ENCODE data around the gene DLEC1.
"Not testable (repeated sequence)": the region's sequence is repeated elsewhere in the genome, so short reads cannot be mapped to it uniquely, and the experiment has no call there.

DLEC1 gene

DNA sequence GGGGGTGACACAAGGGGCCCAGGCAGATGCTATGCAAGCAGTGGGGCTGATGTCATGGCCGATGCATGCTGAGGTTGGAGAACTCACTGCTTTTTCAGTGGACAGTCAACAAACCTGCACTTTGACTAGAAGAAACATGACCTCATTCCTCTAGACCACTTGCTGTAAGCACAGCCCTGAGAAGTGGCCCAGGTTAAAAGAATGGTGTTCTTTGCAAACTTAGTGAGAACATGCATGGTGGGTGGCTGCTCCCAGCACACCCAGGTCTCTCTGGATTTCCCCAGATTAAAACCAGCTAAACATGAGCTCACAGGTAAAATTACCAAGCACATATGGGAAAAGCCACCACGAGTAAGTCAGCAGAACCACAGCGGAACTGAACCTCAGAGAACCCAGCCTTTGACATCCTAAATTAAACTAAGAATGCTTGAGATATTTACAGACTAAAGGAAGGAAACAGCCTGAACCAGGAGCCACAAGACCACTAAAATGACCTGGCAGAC lies 15.5 kb downstream of the DLEC1 start:
- H3K27me3 ChIP-seq (replicated peaks; ENCODE audit: control insufficient read depth, insufficient read depth, low read length): no peaks in the 10 kb centered on the region
- TF ChIP-seq, protein P1, sequence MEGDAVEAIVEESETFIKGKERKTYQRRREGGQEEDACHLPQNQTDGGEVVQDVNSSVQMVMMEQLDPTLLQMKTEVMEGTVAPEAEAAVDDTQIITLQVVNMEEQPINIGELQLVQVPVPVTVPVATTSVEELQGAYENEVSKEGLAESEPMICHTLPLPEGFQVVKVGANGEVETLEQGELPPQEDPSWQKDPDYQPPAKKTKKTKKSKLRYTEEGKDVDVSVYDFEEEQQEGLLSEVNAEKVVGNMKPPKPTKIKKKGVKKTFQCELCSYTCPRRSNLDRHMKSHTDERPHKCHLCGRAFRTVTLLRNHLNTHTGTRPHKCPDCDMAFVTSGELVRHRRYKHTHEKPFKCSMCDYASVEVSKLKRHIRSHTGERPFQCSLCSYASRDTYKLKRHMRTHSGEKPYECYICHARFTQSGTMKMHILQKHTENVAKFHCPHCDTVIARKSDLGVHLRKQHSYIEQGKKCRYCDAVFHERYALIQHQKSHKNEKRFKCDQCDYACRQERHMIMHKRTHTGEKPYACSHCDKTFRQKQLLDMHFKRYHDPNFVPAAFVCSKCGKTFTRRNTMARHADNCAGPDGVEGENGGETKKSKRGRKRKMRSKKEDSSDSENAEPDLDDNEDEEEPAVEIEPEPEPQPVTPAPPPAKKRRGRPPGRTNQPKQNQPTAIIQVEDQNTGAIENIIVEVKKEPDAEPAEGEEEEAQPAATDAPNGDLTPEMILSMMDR (IDR thresholded peaks at IDR 0.05; ENCODE audit: insufficient read depth, low read length, poor library complexity, severe bottlenecking): no peak
- H3K4me3 ChIP-seq (replicated peaks; ENCODE audit: low read depth, low read length): no peak overlapping the region
- H3K36me3 ChIP-seq (ENCODE audit: control insufficient read depth, insufficient read depth, low read length): no peaks in the 10 kb centered on the region
- DNase-seq (ENCODE audit: extremely low read depth, insufficient read length): no peak

- TF ChIP-seq, protein P1 (IDR thresholded peaks at IDR 0.05; ENCODE audit: insufficient read depth, low read length, poor library complexity, severe bottlenecking): no peak
- Histone ChIP-seq H3K36me3 (ENCODE audit: control insufficient read depth, insufficient read depth, low read length) (no peaks in the 10 kb centered on the region), H3K4me3 (replicated peaks; ENCODE audit: low read depth, low read length) (no peak overlapping the region), H3K27me3 (replicated peaks; ENCODE audit: control insufficient read depth, insufficient read depth, low read length) (no peaks in the 10 kb centered on the region)
- no peak for DNase-seq (ENCODE audit: extremely low read depth, insufficient read length)
Observed at GRCh38 chr3:38059148-38059547, 20.1 kb downstream of the DLEC1 start.

DNA sequence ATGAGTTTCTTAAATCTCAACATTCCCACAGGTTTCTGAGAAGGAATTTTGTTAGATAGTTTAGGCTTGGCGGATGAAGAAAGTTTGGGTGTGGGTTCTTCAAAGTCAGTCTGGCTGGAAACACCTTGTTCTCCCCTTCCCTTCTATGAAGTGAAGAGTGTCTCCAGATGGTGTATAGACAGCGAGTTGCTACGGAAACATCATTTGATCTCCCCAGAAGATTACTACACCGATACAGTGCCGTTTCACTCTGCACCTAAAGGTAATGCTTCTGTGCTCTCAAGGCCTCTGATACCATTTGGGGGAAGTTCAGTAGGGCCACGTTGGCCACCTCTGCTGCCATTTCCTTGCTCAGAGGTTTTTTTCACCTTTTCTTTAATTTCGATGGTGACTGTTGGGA lies 20.6 kb downstream of the DLEC1 start:
- H3K36me3 ChIP-seq (ENCODE audit: control insufficient read depth, insufficient read depth, low read length): no peaks in the 10 kb centered on the region
- no peak for DNase-seq (ENCODE audit: extremely low read depth, insufficient read length)
- no peaks in the 10 kb centered on the region for H3K27me3 ChIP-seq (replicated peaks; ENCODE audit: control insufficient read depth, insufficient read depth, low read length)
- TF ChIP-seq, protein P1 (IDR thresholded peaks at IDR 0.05; ENCODE audit: insufficient read depth, low read length, poor library complexity, severe bottlenecking): no peak
- H3K4me3 ChIP-seq (replicated peaks; ENCODE audit: low read depth, low read length): no peak overlapping the region

- H3K27me3 ChIP-seq (replicated peaks; ENCODE audit: control insufficient read depth, insufficient read depth, low read length): no peaks in the 10 kb centered on the region
- H3K36me3 ChIP-seq (ENCODE audit: control insufficient read depth, insufficient read depth, low read length): no peaks in the 10 kb centered on the region
- no peak overlapping the region for H3K4me3 ChIP-seq (replicated peaks; ENCODE audit: low read depth, low read length)
- TF ChIP-seq, protein P1 (IDR thresholded peaks at IDR 0.05; ENCODE audit: insufficient read depth, low read length, poor library complexity, severe bottlenecking): no peak
- DNase-seq (ENCODE audit: extremely low read depth, insufficient read length): no peak
Observed at GRCh38 chr3:38062809-38063208, 23.8 kb downstream of the DLEC1 start.

DNA sequence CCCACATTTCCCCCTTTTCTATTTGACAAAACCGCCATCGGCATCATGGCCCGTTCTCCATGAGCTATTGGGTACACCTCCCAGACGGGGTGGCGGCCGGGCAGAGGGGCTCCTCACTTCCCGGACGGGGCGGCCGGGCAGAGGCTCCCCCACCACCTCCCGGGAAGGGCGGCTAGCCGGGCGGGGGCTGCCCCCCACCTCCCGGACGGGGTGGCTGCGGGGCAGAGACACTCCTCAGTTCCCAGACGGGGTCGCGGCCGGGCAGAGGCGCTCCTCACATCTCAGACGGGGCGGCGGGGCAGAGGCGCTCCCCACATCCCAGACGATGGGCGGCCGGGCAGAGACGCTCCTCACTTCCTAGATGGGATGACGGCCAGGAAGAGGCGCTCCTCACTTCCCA lies 25.4 kb downstream of the DLEC1 start:
- not testable (repeated sequence) for H3K27me3 ChIP-seq (replicated peaks; ENCODE audit: control insufficient read depth, insufficient read depth, low read length); DNase-seq (ENCODE audit: extremely low read depth, insufficient read length); H3K4me3 ChIP-seq (replicated peaks; ENCODE audit: low read depth, low read length); H3K36me3 ChIP-seq (ENCODE audit: control insufficient read depth, insufficient read depth, low read length)

DNA sequence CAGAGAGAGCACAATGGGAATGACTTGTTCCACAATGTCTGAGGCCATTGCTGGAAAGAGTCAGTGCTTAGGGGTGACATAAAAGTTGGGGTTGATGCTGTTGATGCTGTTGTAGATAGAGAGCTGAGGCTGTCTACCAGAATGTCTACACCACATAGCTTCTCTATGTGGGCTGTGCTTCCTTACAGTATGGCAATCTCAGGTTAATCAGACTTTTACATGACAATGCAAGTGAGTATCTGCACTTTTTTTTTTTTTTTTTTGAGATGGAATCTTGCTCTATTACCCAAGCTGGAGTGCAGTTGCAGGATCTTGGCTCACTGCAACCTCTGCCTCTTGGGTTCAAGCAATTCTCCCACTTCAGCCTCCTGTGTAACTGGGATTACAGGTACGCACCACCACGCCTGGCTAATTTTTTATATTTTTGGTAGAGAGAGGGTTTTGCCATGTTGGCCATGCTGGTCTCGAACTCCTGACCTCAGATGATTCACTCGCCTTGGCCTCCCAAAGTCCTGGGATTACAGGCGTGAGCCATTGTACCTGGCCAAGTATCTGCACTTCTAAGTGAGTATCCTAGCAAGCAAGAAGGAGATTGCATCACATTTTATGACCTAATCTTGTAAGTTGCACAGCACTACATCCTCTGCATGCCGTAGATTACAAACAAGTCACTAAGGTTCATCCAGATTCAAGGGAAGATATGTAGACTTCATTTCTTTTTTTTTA lies 28.7 kb downstream of the DLEC1 start:
- no peak for DNase-seq (ENCODE audit: extremely low read depth, insufficient read length)
- Histone ChIP-seq H3K36me3 (ENCODE audit: control insufficient read depth, insufficient read depth, low read length) (no peaks in the 10 kb centered on the region), H3K4me3 (replicated peaks; ENCODE audit: low read depth, low read length) (no peak overlapping the region), H3K27me3 (replicated peaks; ENCODE audit: control insufficient read depth, insufficient read depth, low read length) (no peaks in the 10 kb centered on the region)
- TF ChIP-seq, protein P1 (IDR thresholded peaks at IDR 0.05; ENCODE audit: insufficient read depth, low read length, poor library complexity, severe bottlenecking): no peak
